ENCODE data around the gene CHD3.
"Not testable (repeated sequence)": the region's sequence is repeated elsewhere in the genome, so short reads cannot be mapped to it uniquely, and the experiment has no call there.

CHD3 gene

GRCh38 chr17:7940034-7940433, 51.4 kb downstream of the CHD3 start:
- H3K36me3 ChIP-seq (ENCODE audit: control insufficient read depth, insufficient read depth, low read length) = peaks cover 6% of the 10 kb centered on the region
- no peaks in the 10 kb centered on the region for H3K27me3 ChIP-seq (ENCODE audit: control insufficient read depth, insufficient read depth, low read length)
- no peak overlapping the region for H3K4me3 ChIP-seq (ENCODE audit: low read length)
- no peaks in the 10 kb centered on the region for H3K9me3 ChIP-seq (ENCODE audit: control insufficient read depth, low read length)
- H3K9ac ChIP-seq (ENCODE audit: low read length) = no peak overlapping the region
- H3K4me1 ChIP-seq (ENCODE audit: control insufficient read depth, insufficient read depth, low read length) = no peaks in the 10 kb centered on the region

DNA sequence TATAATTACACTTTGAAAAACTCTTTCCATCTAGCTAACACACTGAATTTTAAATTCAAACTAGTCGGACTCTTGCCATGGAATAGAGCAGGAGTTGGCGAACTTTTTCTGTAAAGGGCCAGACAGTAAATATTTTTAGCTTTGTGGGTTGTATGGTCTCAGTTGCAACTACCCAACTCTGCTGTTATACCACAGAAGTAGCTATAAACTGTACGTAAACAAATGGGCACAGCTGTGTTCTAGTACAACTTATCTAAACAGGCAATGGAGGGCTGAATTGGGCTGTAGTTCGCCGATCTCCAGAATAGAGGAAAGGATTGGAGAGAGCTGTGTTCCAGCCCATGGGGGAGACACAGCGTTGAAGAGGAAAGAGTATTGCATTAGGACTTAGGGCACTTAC, 52.2 kb downstream of the CHD3 start:
- H3K27me3 ChIP-seq (ENCODE audit: control insufficient read depth, insufficient read depth, low read length) = no peaks in the 10 kb centered on the region
- no peaks in the 10 kb centered on the region for H3K9me3 ChIP-seq (ENCODE audit: control insufficient read depth, low read length)
- H3K9ac ChIP-seq (ENCODE audit: low read length) = no peak overlapping the region
- no peaks in the 10 kb centered on the region for H3K4me1 ChIP-seq (ENCODE audit: control insufficient read depth, insufficient read depth, low read length)
- H3K36me3 ChIP-seq (ENCODE audit: control insufficient read depth, insufficient read depth, low read length) = peaks cover 6% of the 10 kb centered on the region
- no peak overlapping the region for H3K4me3 ChIP-seq (ENCODE audit: low read length)

GRCh38 chr17:7943291-7943690, 54.7 kb downstream of the CHD3 start:
- H3K36me3 ChIP-seq (ENCODE audit: control insufficient read depth, insufficient read depth, low read length) = peaks cover 11% of the 10 kb centered on the region
- H3K9ac ChIP-seq (ENCODE audit: low read length) = no peak overlapping the region
- no peaks in the 10 kb centered on the region for H3K9me3 ChIP-seq (ENCODE audit: control insufficient read depth, low read length)
- H3K4me3 ChIP-seq (ENCODE audit: low read length) = no peak overlapping the region
- H3K27me3 ChIP-seq (ENCODE audit: control insufficient read depth, insufficient read depth, low read length) = no peaks in the 10 kb centered on the region
- H3K4me1 ChIP-seq (ENCODE audit: control insufficient read depth, insufficient read depth, low read length) = no peaks in the 10 kb centered on the region

DNA sequence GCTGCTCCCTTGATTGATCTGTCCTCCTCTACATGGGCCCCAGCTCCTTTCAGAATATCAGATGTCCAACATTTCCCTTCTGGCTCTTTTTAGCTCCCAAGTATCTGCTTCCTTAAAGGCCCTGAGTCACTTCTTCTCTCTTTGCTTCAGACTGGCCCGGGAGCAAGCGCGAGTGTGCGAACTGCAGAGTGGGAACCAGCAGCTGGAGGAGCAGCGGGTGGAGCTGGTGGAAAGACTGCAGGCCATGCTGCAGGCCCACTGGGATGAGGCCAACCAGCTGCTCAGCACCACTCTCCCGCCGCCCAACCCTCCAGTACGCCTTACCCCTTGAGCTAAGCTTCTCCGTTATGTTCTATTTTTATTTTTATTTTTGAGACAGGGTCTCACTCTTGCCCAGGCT, 55.7 kb downstream of the CHD3 start:
- no peaks in the 10 kb centered on the region for H3K9me3 ChIP-seq (ENCODE audit: control insufficient read depth, low read length)

DNA sequence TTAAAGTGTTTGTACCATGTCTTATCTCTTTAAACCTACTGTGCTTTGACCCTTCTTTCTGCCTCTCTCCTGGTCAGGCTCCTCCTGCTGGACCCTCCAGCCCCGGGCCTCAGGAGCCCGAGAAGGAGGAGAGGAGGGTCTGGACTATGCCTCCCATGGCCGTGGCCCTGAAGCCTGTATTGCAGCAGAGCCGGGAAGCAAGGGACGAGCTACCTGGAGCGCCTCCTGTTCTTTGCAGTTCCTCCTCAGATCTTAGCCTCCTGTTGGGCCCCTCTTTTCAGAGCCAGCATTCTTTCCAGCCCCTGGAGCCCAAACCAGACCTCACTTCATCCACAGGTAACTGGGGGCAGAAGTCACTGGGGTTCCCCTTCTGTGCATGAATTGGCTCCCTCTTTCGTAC, 57.1 kb downstream of the CHD3 start:
- no peaks in the 10 kb centered on the region for H3K9me3 ChIP-seq (ENCODE audit: control insufficient read depth, low read length)
- no peak overlapping the region for H3K4me3 ChIP-seq (ENCODE audit: low read length)
- no peaks in the 10 kb centered on the region for H3K27me3 ChIP-seq (ENCODE audit: control insufficient read depth, insufficient read depth, low read length)
- H3K36me3 ChIP-seq (ENCODE audit: control insufficient read depth, insufficient read depth, low read length) = peaks cover 11% of the 10 kb centered on the region
- H3K4me1 ChIP-seq (ENCODE audit: control insufficient read depth, insufficient read depth, low read length) = no peaks in the 10 kb centered on the region
- no peak overlapping the region for H3K9ac ChIP-seq (ENCODE audit: low read length)

More for the DNA sequence above, 55.7 kb downstream of the CHD3 start:
- no peaks in the 10 kb centered on the region for H3K4me1 ChIP-seq (ENCODE audit: control insufficient read depth, insufficient read depth, low read length)
- H3K4me3 ChIP-seq (ENCODE audit: low read length) = no peak overlapping the region
- H3K9ac ChIP-seq (ENCODE audit: low read length) = no peak overlapping the region
- H3K27me3 ChIP-seq (ENCODE audit: control insufficient read depth, insufficient read depth, low read length) = no peaks in the 10 kb centered on the region
- H3K36me3 ChIP-seq (ENCODE audit: control insufficient read depth, insufficient read depth, low read length) = peaks cover 11% of the 10 kb centered on the region

DNA sequence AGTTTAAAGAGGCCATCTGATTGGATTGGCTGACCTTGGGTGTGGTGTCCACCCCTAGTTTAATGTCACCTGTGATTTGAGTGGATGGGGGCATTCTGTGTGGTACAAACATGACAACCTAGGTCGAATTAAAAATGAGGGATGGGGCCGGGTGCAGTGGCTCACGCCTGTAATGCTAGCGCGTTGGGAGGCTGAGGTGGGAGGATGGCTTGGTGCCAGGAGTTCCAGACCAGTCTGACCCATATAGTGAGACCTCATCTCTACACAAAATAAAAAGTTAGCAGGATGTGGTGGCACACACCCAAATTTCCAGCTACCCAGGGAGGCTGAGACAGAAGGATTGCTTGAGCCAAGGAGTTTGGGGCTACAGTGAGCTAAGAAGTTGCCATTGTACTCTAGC, 57.9 kb downstream of the CHD3 start:
- H3K27me3 ChIP-seq (ENCODE audit: control insufficient read depth, insufficient read depth, low read length) = no peaks in the 10 kb centered on the region
- no peak overlapping the region for H3K4me3 ChIP-seq (ENCODE audit: low read length)
- no peaks in the 10 kb centered on the region for H3K9me3 ChIP-seq (ENCODE audit: control insufficient read depth, low read length)
- H3K36me3 ChIP-seq (ENCODE audit: control insufficient read depth, insufficient read depth, low read length) = peaks cover 11% of the 10 kb centered on the region
- no peak overlapping the region for H3K9ac ChIP-seq (ENCODE audit: low read length)
- no peaks in the 10 kb centered on the region for H3K4me1 ChIP-seq (ENCODE audit: control insufficient read depth, insufficient read depth, low read length)

DNA sequence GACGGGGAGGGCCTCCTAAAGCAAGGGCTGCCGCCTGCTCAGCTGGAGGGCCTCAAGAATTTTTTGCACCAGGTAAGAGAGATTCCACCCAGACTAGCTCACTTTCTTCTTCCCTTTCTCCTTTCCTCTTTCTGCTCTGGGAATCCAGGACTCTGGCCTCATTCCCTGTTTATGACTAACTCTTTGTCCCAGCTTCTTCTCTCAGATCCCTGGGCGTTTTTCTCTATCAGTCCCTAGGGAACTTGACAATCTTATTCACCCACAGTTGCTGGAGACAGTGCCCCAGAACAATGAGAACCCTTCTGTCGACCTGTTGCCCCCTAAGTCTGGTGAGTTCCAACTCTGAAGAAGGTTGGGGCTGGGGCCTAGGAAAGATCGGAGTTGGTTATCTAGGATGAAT, 59.1 kb downstream of the CHD3 start:
- H3K4me1 ChIP-seq (ENCODE audit: control insufficient read depth, insufficient read depth, low read length) = no peaks in the 10 kb centered on the region
- H3K9me3 ChIP-seq (ENCODE audit: control insufficient read depth, low read length) = no peaks in the 10 kb centered on the region
- H3K9ac ChIP-seq (ENCODE audit: low read length) = no peak overlapping the region
- no peak overlapping the region for H3K4me3 ChIP-seq (ENCODE audit: low read length)
- H3K36me3 ChIP-seq (ENCODE audit: control insufficient read depth, insufficient read depth, low read length) = peaks cover 11% of the 10 kb centered on the region
- H3K27me3 ChIP-seq (ENCODE audit: control insufficient read depth, insufficient read depth, low read length) = no peaks in the 10 kb centered on the region

GRCh38 chr17:7950578-7950977, 62.0 kb downstream of the CHD3 start:
- H3K9ac ChIP-seq (ENCODE audit: low read length) = no peak overlapping the region
- no peaks in the 10 kb centered on the region for H3K9me3 ChIP-seq (ENCODE audit: control insufficient read depth, low read length)
- H3K36me3 ChIP-seq (ENCODE audit: control insufficient read depth, insufficient read depth, low read length) = peaks cover 5% of the 10 kb centered on the region
- no peaks in the 10 kb centered on the region for H3K27me3 ChIP-seq (ENCODE audit: control insufficient read depth, insufficient read depth, low read length)
- no peaks in the 10 kb centered on the region for H3K4me1 ChIP-seq (ENCODE audit: control insufficient read depth, insufficient read depth, low read length)
- no peak overlapping the region for H3K4me3 ChIP-seq (ENCODE audit: low read length)

DNA sequence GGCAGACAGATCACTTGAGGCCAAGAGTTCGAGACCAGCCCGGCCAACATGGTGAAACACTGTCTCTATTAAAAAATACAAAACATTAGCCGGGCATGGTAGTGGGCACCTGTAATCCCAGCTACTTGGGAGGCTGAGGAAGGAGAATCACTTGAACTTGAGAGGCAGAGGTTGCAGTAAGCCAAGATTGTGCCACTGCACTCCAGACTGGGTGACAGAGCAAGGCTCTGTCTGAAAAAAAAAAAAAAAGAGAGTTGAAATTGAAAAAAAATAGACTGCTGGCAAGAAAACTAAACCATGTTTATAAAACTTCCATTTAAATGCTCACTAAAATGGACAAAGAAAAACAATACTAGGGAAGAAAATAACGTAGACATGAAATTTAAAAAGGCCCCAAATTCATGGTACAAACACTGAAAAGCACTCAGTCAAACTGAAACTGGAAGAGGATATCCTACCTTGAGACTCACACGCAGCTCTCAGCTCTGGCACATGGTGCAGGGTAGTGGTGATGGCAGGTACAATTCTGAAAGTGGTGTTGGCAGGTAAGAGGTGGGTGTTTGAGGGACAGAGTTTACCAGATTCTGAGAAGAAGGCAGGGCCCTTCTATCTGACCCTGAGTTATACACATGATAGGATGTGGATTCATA, 62.7 kb downstream of the CHD3 start:
- Histone ChIP-seq H3K36me3 (ENCODE audit: control insufficient read depth, insufficient read depth, low read length) (peaks cover 5% of the 10 kb centered on the region), H3K4me3 (ENCODE audit: low read length) (no peak overlapping the region), H3K4me1 (ENCODE audit: control insufficient read depth, insufficient read depth, low read length) (no peaks in the 10 kb centered on the region), H3K27me3 (ENCODE audit: control insufficient read depth, insufficient read depth, low read length) (no peaks in the 10 kb centered on the region), H3K9me3 (ENCODE audit: control insufficient read depth, low read length) (no peaks in the 10 kb centered on the region), H3K9ac (ENCODE audit: low read length) (no peak overlapping the region)

DNA sequence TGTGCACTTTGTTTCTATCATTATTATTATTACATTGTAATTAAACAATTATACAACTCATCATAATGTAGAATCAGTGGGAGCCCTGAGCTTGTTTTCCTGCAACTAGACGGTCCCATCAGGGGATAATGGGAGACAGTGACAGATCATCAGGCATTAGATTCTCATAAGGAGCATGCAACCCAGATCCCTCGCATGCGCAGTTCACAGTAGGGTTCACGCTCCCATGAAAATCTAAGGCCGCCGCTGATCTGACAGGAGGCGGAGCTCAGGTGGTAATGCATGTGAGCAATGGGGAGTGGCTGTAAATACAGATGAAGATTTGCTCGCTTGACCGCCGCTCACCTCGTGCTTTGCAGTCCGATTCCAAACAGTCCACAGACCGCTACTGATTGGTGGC, 64.7 kb downstream of the CHD3 start:
- not testable (repeated sequence) for H3K4me1 ChIP-seq (ENCODE audit: control insufficient read depth, insufficient read depth, low read length); H3K9ac ChIP-seq (ENCODE audit: low read length); H3K9me3 ChIP-seq (ENCODE audit: control insufficient read depth, low read length); H3K36me3 ChIP-seq (ENCODE audit: control insufficient read depth, insufficient read depth, low read length); H3K27me3 ChIP-seq (ENCODE audit: control insufficient read depth, insufficient read depth, low read length); H3K4me3 ChIP-seq (ENCODE audit: low read length)

DNA sequence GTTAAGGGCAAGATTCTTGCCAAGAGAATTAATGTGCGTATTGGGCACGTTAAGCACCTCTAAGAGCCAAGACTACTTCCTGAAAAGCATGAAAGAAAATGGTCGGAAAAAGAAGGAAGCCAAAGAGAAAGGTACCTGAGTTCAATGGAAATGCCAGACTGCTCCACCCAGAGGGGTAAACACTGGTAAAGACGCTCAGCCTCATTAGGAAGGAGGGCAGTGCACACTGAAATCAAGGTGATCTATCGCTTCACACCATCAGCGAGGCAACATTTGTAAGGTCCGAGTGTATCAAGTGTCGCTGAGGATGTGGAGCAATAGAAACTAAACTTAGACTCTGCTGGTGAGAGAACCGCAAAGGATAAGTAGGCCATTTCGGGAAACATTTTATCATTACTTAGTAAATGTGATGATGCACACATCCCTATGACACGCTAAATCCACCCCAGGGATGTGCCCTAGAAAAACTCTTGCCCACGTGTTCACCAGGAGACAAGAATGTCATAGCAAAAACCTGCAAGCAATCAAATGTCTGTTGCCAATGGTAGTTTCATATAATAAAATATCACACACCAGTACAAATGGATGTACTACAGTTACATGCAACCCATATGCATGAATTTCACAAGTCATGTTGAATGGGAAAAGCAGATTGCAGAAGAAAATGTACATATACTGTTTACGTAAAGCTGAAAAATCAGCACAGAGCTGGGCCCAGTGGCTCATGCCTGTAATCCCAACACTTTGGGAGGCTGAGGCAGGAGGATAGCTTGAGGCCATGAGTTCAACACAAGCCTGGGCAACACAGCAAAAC, 67.0 kb downstream of the CHD3 start:
- Histone ChIP-seq H3K9ac (ENCODE audit: low read length) (no peak overlapping the region), H3K27me3 (ENCODE audit: control insufficient read depth, insufficient read depth, low read length) (no peaks in the 10 kb centered on the region), H3K4me1 (ENCODE audit: control insufficient read depth, insufficient read depth, low read length) (no peaks in the 10 kb centered on the region), H3K36me3 (ENCODE audit: control insufficient read depth, insufficient read depth, low read length) (no peaks in the 10 kb centered on the region), H3K9me3 (ENCODE audit: control insufficient read depth, low read length) (no peaks in the 10 kb centered on the region), H3K4me3 (ENCODE audit: low read length) (no peak overlapping the region)

GRCh38 chr17:7956228-7956965, 67.8 kb downstream of the CHD3 start:
- Histone ChIP-seq H3K9ac (ENCODE audit: low read length) (no peak overlapping the region), H3K9me3 (ENCODE audit: control insufficient read depth, low read length) (no peaks in the 10 kb centered on the region), H3K36me3 (ENCODE audit: control insufficient read depth, insufficient read depth, low read length) (no peaks in the 10 kb centered on the region), H3K4me1 (ENCODE audit: control insufficient read depth, insufficient read depth, low read length) (no peaks in the 10 kb centered on the region), H3K27me3 (ENCODE audit: control insufficient read depth, insufficient read depth, low read length) (no peaks in the 10 kb centered on the region), H3K4me3 (ENCODE audit: low read length) (no peak overlapping the region)
